HuH-7.5 (cell line): Measurements from ENCODE around the gene CDH5.

ENCODE experiments used
- DNase-seq: peaks from one replicate; pipeline ENCODE4 v3.0.0; 2011; ENCODE audit warnings: low spot score

Gene CDH5

DNA sequence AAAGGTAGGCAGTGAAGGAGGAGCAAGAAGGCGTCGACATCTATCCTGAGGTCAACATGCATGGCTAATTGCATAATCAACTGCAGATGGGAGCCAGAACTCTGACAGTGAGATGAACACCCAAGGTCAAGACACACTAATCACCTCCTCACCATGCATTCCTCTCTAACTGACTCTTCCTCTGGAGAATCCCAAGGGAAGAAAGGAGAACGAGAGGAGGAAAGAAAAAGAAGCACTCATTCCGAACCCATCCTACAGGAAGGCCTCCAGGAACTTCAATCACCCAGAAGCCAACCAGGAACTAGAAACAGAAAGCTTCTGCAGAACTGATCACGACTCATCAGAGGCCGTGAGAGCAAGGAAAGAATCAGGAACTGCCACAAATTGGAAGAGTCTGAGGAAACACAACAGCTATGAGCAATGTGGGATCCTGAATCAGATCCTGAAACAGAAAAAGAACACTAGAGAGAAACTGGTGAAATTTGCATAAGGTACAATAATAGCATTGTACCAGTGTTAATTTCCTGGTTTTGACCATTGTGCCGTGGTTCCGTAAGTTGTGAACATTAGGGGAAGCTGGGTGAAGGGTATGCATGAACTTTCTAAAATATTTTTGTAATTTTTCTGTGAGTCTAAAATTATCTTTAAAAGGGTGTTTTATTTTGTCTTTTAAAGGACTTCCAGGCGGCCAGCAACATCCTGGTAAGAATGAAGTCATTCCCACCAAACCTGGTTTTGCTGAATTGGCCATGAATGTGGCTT, 50.6 kb downstream of the CDH5 start:
- DNase-seq = no peak

DNA sequence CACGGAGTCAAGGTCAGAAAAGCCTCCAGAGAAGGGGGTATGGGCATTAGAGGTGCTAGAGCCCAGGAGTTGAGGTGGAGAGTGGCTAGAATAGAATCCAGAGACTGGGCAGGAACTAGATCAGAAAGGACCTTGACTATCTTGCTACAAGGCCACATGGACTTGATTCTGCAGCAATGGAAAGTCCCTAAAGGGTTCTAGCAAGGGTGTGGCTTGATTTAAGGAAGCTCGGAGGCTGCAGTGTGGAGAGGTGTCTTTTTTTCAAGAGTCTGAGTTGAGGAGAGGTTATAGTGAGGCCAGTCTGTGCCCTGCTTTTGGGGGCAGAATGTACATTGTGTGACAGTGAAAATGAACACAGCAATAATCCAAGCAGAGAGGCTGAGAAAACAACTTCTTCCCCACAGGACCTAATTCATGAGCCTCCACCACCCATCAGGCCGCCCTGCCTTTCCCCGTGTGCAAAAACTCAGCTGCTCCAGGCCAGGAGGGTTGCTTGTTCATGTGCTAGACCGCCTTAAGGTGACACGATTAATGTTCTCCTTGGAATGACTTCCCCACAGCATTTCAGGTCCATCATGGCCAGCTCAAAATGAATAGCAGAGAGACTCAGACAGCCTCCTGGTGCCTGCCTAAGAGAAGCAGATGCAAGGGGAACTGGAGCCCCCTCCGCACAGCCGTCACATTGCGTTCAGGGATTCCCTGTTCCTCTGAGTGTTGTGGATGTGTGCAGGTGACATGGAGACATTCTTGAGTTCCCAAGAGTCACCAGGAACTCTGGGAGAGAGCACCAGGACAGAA, 51.9 kb downstream of the CDH5 start:
- DNase-seq = no peak

DNA sequence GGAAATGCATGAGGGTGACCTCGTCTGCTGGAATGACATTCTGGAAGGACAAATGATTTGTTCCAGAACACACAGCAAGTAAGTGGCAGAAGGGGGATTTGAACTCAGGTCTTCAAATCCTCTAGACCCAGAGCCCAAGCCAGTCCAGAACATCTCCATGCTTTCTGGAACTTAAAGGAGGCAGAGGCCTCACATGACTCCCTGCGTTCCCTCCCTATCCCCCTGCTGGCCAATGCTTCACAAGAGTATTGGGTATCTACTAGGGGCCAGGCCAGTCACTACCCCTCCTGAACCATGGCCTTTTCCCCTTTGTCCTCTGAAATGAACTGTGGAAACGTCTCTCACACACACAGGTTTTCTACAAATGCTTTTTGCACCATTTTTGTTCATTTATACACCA, 53.0 kb downstream of the CDH5 start:
- no peak for DNase-seq

DNA sequence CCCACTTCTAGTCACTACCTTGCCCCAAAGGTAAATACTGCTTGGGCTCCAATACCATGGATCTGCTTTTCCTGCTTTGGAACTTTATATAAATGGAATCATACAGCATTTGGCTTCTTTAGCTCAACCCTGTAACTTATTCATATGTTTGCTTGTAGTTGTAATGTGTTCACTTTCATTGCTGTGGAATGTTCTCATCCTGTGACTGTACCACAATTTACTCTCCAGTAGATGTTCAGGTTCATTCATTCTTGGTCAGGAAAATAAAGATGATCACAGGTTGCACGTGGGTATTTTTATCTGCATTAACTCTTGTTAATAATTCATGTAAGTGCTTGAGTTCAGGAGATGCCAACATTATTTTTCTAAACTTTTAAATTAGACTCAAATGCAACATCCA, 53.9 kb downstream of the CDH5 start:
- no peak for DNase-seq

DNA sequence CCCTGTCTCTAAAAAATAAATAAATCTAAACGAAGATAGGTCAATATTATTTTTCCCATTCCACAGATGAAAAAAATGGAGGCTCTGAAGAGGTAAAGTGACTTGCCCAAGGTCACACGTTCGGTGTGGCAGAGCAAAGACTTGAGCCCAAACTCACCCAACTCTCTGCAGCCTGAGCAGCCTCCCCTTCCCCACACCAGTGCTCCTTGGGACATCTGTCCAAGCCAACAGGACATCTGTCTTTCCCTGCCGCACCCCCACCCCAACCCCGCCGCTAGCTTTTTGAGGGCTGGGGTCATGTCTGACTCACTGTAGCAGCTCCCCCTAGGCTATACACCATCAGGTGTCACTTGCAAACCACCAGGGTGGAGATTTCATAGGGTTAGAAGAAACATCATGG, 55.4 kb downstream of the CDH5 start:
- DNase-seq = no peak

DNA sequence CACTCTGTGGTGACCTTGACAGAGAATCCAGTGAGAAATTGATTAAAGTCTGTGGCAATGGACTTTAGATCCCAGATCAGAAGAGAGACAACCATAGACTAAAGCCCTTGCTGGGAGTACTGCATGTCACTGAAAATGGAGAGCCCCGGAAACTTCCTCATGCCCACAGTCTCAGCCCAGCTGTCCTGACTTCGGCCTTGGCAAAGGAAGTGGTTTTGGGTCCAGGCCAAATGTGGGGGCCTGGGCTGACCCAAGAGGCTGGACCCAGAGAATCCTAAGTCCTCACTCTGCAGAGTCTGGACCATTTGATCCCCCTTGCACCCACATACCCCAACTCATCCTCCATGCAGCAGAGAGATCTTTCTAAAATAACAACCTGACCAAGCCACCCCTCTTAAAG, 55.9 kb downstream of the CDH5 start:
- no peak for DNase-seq

DNA sequence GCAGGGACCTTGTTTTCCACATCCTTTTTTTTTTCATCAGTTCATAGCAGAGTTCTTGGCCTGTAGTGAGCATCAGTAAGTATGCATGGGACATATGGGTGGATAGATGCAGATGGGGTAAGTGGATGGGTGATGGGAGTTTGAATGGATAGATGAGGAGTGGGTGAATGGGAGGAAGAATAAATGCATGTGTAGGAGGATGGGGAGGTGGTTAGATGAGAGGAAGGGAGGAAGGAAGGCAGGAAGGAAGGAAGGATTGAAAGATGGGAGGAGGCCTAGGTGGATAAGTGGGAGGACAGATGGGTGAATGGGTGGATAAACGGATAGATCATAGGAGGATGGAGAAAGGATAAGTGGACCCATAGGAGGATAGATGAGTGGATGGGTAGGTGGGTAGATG, 56.7 kb downstream of the CDH5 start:
- no peak for DNase-seq

DNA sequence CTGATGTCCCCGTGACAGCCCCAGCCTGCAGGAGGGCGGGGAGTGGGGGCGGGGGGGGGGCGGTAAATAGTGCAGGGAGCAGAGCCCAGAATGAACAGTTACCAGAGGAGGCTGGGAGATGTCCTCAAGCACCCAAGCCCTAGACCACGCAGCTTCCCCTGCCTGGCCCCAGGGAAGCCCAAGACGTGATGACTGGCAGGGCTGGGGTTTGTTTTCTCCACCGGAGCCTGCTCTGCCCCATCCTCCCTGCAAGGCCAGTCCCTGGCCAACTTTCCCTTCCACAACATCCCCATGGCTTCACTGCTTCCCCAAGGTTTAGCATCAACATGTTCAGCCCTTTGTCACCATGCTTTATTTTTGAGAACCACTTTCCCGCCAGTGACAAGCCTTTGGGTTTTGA, 59.2 kb downstream of the CDH5 start:
- DNase-seq = no peak

DNA sequence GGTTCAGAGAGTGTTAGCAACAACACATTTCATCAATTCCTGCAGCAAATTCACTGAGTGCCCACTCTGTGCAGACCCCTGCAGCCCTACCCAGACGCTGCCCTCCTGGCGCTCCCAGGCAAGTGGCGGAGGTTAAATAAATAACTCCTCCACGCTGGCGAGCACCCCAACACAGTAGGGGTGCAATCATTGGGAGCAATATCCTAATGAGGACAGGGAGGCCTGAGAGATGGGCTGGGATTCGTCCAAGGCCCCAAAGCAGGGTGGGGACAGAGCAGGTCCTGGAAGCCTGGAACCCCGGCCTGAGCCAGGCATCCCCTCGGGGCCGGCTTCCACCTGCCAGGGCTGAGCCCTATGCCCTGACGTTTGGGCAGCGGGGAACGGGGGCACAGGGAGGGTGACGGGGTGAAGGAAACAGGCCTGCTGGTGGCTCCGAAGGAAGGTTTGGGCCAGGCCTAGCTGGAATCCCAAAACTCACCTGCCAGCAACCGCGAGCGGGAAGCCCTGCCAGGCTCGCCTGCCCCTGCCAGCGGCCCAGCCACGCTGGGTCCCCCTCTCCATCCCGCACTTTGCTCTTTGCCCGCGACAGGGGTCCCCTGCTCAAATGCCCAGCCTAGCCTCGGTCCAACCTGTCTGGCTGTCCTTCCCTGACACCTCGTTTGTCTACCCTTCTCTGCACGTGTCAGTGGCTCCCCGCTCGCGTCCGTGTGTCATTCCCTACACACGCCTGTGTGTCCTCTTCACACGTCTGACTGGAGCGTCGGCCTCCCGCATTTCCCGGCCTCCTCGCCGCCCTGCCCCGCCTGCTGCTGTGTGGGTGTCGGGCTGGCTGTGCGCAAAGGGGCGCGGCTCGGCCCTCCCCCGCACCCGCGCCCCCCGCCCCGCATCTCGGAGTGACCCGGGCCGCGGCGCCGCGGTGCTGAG, 59.9 kb downstream of the CDH5 start:
- DNase-seq = no peak

DNA sequence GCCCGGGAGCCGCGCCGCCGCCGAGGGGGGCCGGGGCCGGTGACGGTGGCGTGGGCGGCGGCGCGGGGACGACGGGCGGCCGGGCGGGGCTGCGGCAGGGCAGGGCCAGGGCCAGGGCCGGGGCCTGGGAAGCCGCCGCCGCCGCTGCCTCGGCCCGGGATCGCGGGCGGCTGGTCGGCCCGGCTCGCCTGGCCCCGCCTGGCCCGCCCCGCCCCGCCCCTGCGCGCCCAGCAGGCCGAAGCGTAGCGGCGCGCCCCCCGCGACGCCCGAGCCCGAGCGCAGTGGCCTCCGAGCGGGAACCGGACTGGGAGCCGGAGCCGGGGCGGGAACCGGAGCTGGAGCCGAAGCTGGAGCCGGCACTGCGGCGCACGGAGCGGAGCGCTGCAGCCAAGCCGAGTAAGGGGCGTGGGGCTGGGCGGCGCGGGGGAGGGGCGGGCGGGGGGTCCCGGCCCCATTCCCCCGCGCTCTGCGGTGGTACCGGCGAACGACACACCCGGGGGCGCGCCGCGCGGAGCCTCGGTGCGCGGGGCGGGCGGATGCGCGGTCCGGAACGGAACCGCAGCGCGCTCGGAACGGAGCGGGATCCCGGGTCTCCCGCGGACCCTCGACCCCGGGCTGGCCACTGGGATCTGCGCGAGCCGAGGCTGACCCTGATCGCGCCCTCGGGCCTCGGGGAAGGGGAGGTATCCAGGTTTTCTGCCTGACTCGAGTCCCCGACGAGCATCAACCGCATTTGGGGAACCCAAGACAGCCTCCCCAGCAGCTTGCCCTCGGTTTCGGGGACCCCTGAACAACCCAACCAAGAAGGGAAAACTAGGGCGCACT, 60.8 kb downstream of the CDH5 start, which contains the start of gene BEAN1:
TSS of gene BEAN1 (plus strand) at position 260 of the 825 bp plus-strand sequence. CDS start 10,382 bp downstream, outside the sequence.
- peak; percentile 34 for DNase-seq

DNA sequence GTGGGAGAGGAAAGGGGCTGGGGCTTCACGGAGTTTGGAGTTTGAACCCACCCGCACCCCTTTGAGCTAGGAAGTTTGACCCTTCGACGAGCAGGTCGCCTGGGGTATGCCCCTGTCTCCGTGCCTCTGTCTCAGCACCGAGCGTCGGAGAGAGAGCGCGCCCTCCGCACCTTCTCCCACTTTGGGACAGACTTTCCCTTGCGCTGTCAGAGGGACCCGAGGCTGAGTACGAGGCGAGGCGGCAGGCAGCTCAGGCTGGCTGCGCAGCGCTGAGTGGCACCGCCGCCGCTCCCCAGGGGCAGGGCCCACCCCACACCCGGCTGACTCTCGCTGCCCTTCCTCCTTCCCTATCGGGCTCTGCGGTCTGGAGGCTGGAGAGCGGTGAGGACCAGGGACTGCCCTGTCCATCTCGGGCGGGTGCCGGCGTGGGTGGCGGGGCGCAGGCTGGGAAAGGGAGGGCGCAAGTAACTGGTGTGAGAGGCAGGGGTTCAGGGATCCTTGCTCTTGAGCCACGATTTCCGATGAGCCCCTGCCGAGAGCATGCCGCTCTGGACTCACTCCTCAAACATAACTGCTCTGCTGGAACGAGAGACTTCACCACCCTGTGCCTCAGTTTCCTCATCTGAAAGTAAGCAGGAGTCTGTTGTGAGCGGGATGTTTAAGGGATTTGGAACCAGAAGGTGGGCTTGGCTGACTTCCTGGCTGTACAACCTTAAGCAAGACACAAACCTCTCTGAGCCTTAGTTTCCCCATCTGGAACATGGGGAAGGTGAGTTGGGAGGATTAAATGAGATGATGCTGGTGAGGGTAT, 61.6 kb downstream of the CDH5 start:
- no peak for DNase-seq

DNA sequence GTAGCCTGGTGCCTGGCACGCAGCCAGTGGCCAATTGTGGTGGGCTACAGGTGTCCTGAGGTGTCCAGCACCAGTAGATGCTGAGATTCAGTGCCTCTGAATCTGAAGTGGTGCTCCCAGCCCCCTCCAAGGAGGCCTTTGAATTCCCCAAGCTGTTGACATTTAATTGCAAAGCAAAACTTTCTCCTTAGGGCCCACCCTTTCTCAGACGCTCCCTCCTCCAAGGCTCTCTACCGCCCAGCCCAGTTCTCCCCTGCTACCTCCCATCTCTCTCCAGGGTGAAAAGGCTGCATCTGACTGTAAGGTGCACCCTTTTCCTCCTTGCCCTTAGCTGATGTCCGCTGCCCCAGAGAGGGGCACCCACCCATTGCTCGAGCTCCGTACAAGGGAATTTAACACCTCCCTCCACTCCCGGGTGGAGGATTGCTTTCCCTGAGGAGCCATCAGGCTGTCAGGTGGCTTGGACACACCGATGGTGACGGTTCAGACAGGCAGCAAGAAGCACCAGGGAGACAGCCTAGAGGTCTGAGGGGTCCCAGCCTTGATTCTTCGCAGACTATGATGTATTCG, 62.3 kb downstream of the CDH5 start:
- DNase-seq = no peak

DNA sequence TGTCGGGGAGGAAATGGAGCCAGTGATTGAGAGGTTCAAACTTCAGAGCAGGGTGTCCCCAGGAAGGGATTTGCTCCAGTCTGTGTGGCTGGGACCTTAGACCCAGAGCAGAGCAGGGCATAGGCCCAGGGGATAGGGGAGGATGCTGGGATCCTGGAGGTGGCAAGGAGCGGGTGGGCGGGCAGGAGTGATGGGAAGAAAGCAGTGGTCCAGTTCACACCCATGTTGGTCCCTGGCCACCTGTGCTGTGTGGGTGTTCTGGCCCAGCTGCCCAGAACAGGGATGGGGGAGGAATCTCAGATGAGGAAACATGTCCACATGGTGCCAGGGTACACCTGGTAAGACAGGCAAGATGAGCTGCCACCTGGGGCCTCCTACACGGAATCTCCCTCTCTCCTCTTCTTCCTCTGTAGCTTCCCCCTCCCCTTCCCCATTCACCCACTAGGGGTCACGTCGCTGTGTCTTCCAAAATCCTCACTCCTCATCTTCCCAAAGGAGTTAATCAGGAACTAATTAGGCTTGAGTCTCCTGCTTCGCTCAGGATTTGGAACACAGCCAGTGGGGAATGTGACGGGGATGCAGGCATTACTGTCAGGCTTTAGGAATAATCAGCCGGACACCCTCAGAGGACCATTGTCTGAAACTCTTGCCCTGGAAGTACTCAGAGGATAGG, 62.9 kb downstream of the CDH5 start:
- DNase-seq = no peak

DNA sequence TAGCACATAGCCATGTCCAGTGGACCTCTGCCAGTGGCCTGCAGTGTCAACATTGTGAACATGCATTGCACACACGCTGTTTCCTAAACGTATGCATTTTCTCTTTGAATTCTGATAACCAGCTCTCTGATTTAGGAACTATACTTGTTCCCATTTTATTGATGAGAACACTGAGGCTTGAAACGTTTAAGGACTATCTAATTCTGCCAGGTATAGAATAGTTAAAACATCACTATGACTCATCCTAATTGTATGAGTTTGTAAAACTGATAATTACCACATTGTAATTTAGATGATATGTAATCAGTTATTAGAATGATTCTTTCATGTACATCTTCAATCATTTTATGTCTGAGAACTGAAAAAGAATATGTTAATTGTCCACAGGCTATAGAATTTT, 63.7 kb downstream of the CDH5 start:
- no peak for DNase-seq

DNA sequence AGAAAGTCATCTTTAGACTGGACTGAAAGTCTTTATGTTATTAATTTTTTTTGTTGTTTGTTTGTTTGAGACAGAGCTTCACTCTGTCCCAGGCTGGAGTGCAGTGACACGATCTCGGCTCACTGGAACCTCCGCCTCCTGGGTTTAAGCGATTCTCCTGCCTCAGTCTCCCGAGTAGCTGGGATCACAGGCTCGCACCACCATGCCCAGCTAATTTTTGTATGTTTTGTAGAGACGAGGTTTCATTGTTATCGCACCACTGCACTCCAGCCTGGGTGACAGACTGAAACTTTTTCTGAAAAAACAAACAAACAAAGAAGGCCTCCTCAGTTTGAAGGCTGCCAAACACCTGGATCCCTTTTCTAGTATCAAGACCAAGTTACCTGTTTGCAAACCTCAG, 65.3 kb downstream of the CDH5 start:
- no peak for DNase-seq

DNA sequence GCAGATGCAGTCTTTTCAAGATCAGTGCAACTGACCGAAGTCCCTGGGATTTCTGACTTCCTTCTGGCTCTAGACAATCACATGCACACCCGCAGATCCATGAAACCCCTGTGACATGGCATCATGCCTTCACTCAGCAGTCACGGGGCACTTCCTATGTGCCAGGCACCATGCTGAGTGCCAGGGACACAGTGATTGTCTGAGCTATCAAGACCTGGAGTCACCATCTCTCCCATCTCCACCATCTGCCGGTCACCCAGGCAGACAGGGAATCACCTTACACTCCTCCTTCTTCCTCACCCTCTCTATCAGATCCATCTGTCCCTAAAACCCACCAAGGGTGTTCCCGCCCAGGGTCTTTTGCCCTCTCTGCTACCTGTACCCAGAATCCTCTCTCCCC, 65.9 kb downstream of the CDH5 start:
- DNase-seq = no peak

DNA sequence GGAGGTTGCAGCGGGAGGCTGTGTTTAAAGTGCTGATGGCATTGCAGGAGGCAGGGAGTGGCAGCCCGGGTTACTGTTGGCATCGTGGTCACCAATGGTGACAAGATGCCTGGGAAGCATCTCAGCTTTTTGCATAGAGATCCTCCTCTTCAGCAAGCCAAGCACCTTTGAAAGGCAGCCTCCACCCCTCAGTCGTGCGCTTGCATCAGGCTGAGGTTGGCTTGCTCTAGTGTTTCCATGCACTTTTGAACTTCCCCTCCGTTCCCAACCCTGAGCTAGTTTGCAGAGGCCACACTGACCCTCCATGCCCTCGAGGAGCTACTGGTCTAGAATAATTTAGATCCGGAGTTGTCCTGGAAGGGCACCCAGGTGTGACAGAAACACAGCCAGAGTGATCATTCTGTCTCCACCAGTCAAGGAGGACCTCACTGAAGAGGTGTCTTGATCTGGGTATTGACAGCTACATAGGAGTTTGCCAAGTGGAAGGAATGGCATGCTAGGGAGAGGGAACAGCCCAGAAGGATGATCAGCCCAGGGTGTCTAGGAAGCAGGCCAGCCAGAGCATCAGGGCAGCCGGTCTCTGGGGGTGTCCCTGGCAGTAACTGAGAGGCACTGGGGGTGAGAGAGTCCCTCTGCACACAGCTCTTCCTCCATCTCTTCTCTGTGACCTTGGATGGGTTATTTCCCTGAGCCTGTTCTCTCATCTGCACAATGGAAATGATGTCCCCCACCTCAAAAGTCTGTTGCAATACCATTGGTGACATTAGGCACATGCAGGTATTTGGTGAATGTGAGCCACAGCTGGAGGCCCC, 68.3 kb downstream of the CDH5 start:
- no peak for DNase-seq

DNA sequence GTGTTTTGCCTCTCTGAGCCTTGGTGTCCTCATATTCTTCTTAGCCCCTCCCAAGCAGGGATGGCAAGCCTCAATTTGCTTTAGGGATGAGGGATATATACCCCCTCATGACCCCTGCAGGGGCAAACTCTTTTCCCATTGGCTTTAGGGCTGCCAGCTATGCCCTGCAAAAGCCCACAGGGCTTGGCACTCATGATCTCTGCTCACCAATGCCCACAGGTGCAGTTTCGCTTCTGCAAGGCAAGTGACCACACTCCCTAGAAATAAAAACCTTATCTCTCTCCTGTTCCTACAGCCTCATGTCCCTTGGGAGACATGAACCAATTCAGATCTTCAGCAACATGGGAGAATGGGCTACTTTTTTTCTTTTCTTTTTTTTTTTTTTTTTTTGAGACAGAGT, 69.4 kb downstream of the CDH5 start:
- no peak for DNase-seq

DNA sequence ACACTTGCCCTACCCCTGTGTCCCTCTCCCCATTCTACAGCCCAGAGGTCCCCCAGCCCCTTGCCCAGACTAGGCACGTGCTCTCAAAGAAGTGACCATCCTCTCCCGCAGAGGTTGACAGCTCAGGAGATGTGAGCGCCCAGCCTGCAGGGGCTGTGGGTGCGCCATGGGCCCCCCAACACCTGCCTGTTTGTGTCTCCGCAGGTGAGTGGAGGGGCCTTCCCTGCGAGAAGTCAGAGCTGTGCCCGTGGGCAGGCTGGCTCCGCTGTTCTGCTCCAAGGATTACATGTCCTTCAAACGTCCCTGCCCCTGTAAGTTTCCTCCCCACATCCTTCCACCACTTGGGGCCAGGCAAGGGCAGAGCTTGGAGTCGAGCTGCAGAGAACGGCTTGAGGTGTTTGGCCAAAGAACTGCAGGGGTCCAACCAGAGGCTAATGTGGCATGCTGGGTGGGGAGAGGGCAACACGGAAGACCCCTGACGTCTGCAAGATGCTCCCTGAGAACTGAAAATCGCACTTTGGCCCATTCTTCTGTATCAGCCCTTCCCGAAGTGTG, 71.0 kb downstream of the CDH5 start:
- no peak for DNase-seq
